ENCODE results near the gene KATNAL1. TPM values are rescaled to one million over a fixed set of nuclear protein-coding genes. Genes with fewer than 3 reads are reported as not detected.

KATNAL1 gene
- total and polyA plus RNA-seq, 10 of the 15 experiments (the other 5 are each of a cell fraction or from before 2014, with no cell fraction given): 6.5 to 18.7 (median 11.7) TPM

- TF ChIP-seq ATF7 (IDR thresholded peaks at IDR 0.05; ENCODE audit: low read depth) (peak; percentile 29; the same call in 1 of the 2 replicates), ZSCAN29 (IDR thresholded peaks at IDR 0.05) (no peak), SMARCA5 (IDR thresholded peaks at IDR 0.05) (no peak), MTA2 (IDR thresholded peaks at IDR 0.05; ENCODE audit: low read depth) (0 out of 2 replicates have a peak, but pooled peaks have one; percentile 9), LARP7 (IDR thresholded peaks at IDR 0.05) (0 out of 2 replicates have a peak, but pooled peaks have one; percentile 25), ASH2L (IDR thresholded peaks at IDR 0.05; ENCODE audit: borderline replicate concordance, low read depth) (no peak), CHD2 (IDR thresholded peaks at IDR 0.05; ENCODE audit: borderline replicate concordance, low read depth, low read length) (no peak), SMAD5 (IDR thresholded peaks at IDR 0.05; ENCODE audit: low read depth) (no peak), BCL11A (IDR thresholded peaks at IDR 0.05; ENCODE audit: low read depth, low read length) (no peak)
Measured at GRCh38 chr13:30192320-30193093, 114.8 kb downstream of the KATNAL1 start (continued).

GRCh38 chr13:30191491-30192100 lies 115.8 kb downstream of the KATNAL1 start:
- H3K27me3 ChIP-seq (replicated peaks in 1 of 2; ENCODE audit: control insufficient read depth in 2 of 2, insufficient read depth in 2 of 2, low read length in 1 of 2): no peaks in the 10 kb centered on the region
- 93% methylated on average over 5 of the region's 5 CpGs for WGBS (ENCODE audit: insufficient coverage, insufficient replicate concordance, low lambda C conversion rate, missing lambda C conversion rate)
- H3K4me3 ChIP-seq: no peak overlapping the region
- no peaks in the 10 kb centered on the region for H3K36me3 ChIP-seq (ENCODE audit: control insufficient read depth in 2 of 2, insufficient read depth in 2 of 2, low read length in 1 of 2)
- H3K9ac ChIP-seq (ENCODE audit: control insufficient read depth, insufficient read depth, low read length): no peak overlapping the region
- BruUV-seq (replicated peaks): no TSS peak
- RAD21 ChIA-PET (ENCODE audit: unreplicated experiment): interaction anchor here (0.7 to 5.1 kb wide), 6 partner anchors 22 to 163 kb away, joined by 3 to 60 read pairs (median 8); no protein-coding TSS in a partner anchor
- H3K27ac ChIP-seq (ENCODE audit: control insufficient read depth, insufficient read depth): no peak overlapping the region
- no peaks in the 10 kb centered on the region for H3K79me2 ChIP-seq (ENCODE audit: control insufficient read depth, insufficient read depth, low read length)
- DNase-seq (ENCODE audit: low read depth, low spot score) (no peak), ATAC-seq (0 out of 3 replicates have a peak, but pooled peaks have one; percentile 15), FAIRE-seq (no peak)
- no peaks in the 10 kb centered on the region for H4K20me1 ChIP-seq (ENCODE audit: control insufficient read depth, insufficient read depth)
- SMC1A ChIA-PET (ENCODE audit: uncharacterized antibody, unreplicated experiment): interaction anchor here (0.9 to 4.5 kb wide), 8 partner anchors 18 to 265 kb away, joined by 3 to 32 read pairs (median 6); no protein-coding TSS in a partner anchor
- H3K4me2 ChIP-seq (ENCODE audit: control insufficient read depth, insufficient read depth): no peak overlapping the region
- in situ Hi-C loops (cut with MboI) (no loop called here), intact Hi-C loops (cut with micrococcal nuclease; ENCODE audit: unreplicated experiment) (loop anchor here (10.0 kb wide), 1 partner anchor 47 kb away; no protein-coding TSS in a partner anchor)
- CTCF ChIA-PET: interaction anchor here (0.7 to 1.0 kb wide), 3 partner anchors 16 to 40 kb away, joined by 3 read pairs; no protein-coding TSS in a partner anchor
- no peak overlapping the region for H2AFZ ChIP-seq (ENCODE audit: control insufficient read depth, low read depth, low read length)
- POLR2A ChIA-PET: interaction anchor here (0.5 to 1.2 kb wide), 3 partner anchors 22 to 183 kb away, joined by 4 to 5 read pairs (median 5); no protein-coding TSS in a partner anchor
- H3K4me1 ChIP-seq (ENCODE audit: control insufficient read depth, insufficient read depth, low read length): peaks cover 34% of the 10 kb centered on the region
- no peaks in the 10 kb centered on the region; the same call in 2 of the 3 replicates for H3K9me3 ChIP-seq (replicated peaks; ENCODE audit: control insufficient read depth, insufficient read depth, low read length)
- TF ChIP-seq RFX5 (IDR thresholded peaks at IDR 0.05; ENCODE audit: low read depth, low read length) (no peak), EED (IDR thresholded peaks at IDR 0.05; ENCODE audit: low read depth) (peak; percentile 21; the same call in 1 of the 2 replicates), CHD4 (IDR thresholded peaks at IDR 0.05) (no peak), POLR2AphosphoS2 (IDR thresholded peaks at IDR 0.05; ENCODE audit: low read depth, low read length) (no peak), YY1 (IDR thresholded peaks at IDR 0.05; ENCODE audit: low read depth, low read length) (no peak)
